IMR-90 (cell line): ENCODE data around the gene AGFG1.

ENCODE experiments used
- CHD1 ChIP-seq: IDR thresholded peaks from 2 replicates; pipeline ENCODE4 v1.6.1; 2012; ENCODE audit warnings: low read depth, low read length, improper control_type of control experiment
- FOS ChIP-seq: fragments of 150-350 bp; IDR thresholded peaks from 2 replicates; pipeline ENCODE4 v1.6.1; 2016; ENCODE audit warnings: low read depth, low read length
- MXI1 ChIP-seq: IDR thresholded peaks from 2 replicates; pipeline ENCODE4 v1.6.1; 2012; ENCODE audit warnings: low read depth, mild to moderate bottlenecking, low read length, moderate library complexity, borderline replicate concordance
- POLR2A ChIP-seq: IDR thresholded peaks from 2 replicates; pipeline ENCODE4 v1.6.1; 2012; ENCODE audit warnings: mild to moderate bottlenecking, low read depth, low read length
- RAD21 ChIP-seq: IDR thresholded peaks from 2 replicates; pipeline ENCODE4 v1.6.1; 2012; ENCODE audit warnings: low read length, improper control_type of control experiment
- TF ChIP-seq, protein P1 (sequence below): fragments of 150-350 bp; IDR thresholded peaks from 2 replicates; pipeline ENCODE4 v1.6.1; 2017; ENCODE audit warnings: mild to moderate bottlenecking, antibody characterized with exemption, low read length, low read depth
- TF ChIP-seq, protein P2 (sequence below): conservative IDR thresholded peaks from 2 replicates; pipeline ENCODE4 v1.5.1; 2012; ENCODE audit warnings: mild to moderate bottlenecking, low read depth, low read length, improper control_type of control experiment

DNA sequence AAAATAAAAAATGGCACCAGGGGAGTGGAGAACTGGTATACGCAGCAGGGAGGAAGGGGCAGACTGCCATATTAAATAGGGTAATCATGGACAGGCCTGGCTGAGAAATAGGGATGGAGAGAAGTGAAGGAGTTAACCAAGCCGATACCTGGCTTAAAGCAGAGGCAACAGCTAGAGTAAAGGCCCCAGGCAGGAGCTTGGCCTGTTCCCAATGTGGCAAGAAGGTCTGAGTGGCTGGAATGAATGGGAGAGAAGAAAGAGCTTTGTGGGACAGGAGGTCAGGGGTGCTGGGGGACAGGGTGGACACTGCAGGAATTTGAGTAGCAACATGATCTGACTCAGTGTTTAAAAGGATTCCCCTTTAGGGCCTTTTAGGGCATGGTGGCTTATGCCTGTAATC lies 15.9 kb upstream of the AGFG1 start:
- TF ChIP-seq, protein P1, sequence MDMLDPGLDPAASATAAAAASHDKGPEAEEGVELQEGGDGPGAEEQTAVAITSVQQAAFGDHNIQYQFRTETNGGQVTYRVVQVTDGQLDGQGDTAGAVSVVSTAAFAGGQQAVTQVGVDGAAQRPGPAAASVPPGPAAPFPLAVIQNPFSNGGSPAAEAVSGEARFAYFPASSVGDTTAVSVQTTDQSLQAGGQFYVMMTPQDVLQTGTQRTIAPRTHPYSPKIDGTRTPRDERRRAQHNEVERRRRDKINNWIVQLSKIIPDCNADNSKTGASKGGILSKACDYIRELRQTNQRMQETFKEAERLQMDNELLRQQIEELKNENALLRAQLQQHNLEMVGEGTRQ = no peak
- TF ChIP-seq CHD1 (no peak), RAD21 (no peak), POLR2A (no peak), FOS (no peak), MXI1 (no peak)
- TF ChIP-seq, protein P2, sequence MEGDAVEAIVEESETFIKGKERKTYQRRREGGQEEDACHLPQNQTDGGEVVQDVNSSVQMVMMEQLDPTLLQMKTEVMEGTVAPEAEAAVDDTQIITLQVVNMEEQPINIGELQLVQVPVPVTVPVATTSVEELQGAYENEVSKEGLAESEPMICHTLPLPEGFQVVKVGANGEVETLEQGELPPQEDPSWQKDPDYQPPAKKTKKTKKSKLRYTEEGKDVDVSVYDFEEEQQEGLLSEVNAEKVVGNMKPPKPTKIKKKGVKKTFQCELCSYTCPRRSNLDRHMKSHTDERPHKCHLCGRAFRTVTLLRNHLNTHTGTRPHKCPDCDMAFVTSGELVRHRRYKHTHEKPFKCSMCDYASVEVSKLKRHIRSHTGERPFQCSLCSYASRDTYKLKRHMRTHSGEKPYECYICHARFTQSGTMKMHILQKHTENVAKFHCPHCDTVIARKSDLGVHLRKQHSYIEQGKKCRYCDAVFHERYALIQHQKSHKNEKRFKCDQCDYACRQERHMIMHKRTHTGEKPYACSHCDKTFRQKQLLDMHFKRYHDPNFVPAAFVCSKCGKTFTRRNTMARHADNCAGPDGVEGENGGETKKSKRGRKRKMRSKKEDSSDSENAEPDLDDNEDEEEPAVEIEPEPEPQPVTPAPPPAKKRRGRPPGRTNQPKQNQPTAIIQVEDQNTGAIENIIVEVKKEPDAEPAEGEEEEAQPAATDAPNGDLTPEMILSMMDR = no peak
